ENCODE data around the gene CLCN3.

DNA sequence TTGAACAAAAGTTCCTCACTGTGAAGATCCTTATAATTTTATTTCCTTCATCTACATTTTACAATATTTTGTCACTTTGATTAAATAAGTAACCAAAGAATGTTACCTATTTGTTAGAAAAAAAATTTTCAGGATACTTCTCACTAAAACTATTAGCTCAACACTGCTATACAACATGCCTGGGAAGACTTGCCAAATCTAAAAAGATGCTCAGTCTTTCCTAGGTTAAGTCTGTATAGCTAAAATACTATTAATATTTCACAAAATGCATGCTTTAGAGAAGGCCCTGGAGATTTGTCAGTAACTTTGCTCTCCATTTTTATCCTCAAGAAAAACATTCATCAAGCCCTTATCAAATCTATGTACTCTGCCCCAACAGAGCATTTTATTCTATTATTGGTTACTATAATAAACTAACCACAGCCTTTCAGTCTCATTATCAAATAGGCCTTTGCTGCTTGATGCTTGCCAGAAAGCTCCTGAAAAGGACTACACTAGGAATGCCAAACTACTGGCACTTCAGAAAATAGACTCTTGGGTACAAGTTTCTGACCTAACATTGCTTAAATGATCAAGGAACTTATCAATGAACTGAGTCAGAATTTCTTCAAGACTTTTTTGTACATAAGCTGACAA, 25.7 kb upstream of the CLCN3 start:
- TF ChIP-seq, protein P1, sequence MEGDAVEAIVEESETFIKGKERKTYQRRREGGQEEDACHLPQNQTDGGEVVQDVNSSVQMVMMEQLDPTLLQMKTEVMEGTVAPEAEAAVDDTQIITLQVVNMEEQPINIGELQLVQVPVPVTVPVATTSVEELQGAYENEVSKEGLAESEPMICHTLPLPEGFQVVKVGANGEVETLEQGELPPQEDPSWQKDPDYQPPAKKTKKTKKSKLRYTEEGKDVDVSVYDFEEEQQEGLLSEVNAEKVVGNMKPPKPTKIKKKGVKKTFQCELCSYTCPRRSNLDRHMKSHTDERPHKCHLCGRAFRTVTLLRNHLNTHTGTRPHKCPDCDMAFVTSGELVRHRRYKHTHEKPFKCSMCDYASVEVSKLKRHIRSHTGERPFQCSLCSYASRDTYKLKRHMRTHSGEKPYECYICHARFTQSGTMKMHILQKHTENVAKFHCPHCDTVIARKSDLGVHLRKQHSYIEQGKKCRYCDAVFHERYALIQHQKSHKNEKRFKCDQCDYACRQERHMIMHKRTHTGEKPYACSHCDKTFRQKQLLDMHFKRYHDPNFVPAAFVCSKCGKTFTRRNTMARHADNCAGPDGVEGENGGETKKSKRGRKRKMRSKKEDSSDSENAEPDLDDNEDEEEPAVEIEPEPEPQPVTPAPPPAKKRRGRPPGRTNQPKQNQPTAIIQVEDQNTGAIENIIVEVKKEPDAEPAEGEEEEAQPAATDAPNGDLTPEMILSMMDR (IDR thresholded peaks at IDR 0.05): no peak
- no peak for TF ChIP-seq POLR2A (IDR thresholded peaks at IDR 0.05)
